Skeletal muscle tissue (tissue), 4 donors: ENCODE data around the gene TSPAN9. TPM values are rescaled to one million over a fixed set of nuclear protein-coding genes. Genes with fewer than 3 reads are reported as not detected.

Experiments used
- H3K27ac ChIP-seq: one replicate; pipeline ENCODE4 v1.7.0; 2013; ENCODE audit warnings: mild to moderate bottlenecking, low read depth, low read length, inconsistent platforms
- H3K27me3 ChIP-seq, 3 donors: one replicate each; pipeline ENCODE4 v1.7.0; 2013; ENCODE audit warnings: low read length in 3 of 3; ENCODE audit not compliant: control insufficient read depth in 3 of 3, insufficient read depth in 3 of 3
- H3K36me3 ChIP-seq, 3 donors: one replicate each; pipeline ENCODE4 v1.7.0; 2013; ENCODE audit warnings: low read length in 3 of 3; ENCODE audit not compliant: control insufficient read depth in 3 of 3, insufficient read depth in 3 of 3
- H3K4me1 ChIP-seq, 3 donors: one replicate each; pipeline ENCODE4 v1.7.0; 2013; ENCODE audit warnings: low read length in 3 of 3, mild to moderate bottlenecking in 3 of 3; ENCODE audit not compliant: control insufficient read depth in 3 of 3, insufficient read depth in 3 of 3
- H3K4me3 ChIP-seq, 3 donors: one replicate each; pipeline ENCODE4 v1.7.0; 2013; ENCODE audit warnings: low read length in 3 of 3
- H3K9ac ChIP-seq, 3 donors: one replicate each; pipeline ENCODE4 v1.7.0; 2013; ENCODE audit warnings: low read length in 3 of 3, mild to moderate bottlenecking in 3 of 3, moderate library complexity in 2 of 3, low read depth in 1 of 3
- H3K9me3 ChIP-seq, 3 donors: one replicate each; pipeline ENCODE4 v1.7.0; 2013; ENCODE audit warnings: low read length in 3 of 3; ENCODE audit not compliant: control insufficient read depth in 3 of 3
- total RNA-seq: library from RNA; depleted of rRNA; stranded (reverse); fragments of >200 nt; gene quantifications from one replicate; pipeline ENCODE4 v1.2.3, GENCODE V29; 2014
- donor health status: Osteomylitis.

Gene TSPAN9
- total RNA-seq, 1 donor from 2014 or later = 66.3 TPM

DNA sequence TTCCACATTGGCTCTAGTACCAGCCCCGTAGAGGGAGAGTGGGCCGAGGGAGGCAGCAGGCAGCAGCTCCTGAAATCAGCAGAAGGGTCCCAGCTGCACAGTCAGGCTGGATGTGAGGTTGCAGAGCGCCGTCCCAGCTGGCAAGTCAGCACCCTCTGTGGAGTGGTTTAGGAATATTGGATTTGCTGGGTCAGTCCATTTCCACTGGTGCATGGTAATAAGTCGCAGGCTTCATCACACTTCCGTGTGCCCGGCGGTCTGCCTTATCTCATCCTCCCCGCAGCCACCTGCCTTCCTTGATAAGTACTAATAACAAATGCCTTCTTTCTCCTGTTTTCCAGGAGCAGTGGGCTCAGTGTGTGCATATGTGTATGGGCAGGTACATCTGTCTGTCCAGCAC, 112.9 kb downstream of the TSPAN9 start:
- Histone ChIP-seq H3K36me3 (no peaks in the 10 kb centered on the region), H3K9ac (no peak overlapping the region), H3K9me3 (no peaks in the 10 kb centered on the region), H3K27me3 (no peaks in the 10 kb centered on the region), H3K27ac (no peak overlapping the region), H3K4me1 (peaks cover 17 to 36% (median 25%) of the 10 kb centered on the region in 3 donors), H3K4me3 (no peak overlapping the region)

DNA sequence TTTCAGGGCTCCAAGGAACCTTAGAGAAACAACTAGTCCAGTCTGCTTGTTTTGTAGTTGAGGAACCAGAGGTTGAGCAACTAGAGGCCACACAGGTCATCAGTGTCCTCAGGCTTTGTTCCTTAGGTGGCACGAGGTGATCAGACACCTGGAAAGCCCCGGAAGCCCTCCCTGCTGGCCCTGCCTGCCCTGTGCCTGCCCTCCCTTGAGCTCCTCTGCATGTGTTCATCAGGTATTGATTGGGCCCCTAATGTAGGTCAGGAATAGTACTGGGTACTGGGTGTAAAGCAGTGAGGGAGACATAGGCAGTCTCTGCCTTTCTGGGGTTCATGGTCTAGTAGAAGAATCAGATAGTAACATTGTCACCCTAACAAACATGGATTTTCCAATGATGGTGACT, 114.3 kb downstream of the TSPAN9 start:
- no peak overlapping the region for H3K9ac ChIP-seq
- H3K4me3 ChIP-seq = no peak overlapping the region
- no peaks in the 10 kb centered on the region for H3K27me3 ChIP-seq
- H3K36me3 ChIP-seq = no peaks in the 10 kb centered on the region
- no peak overlapping the region for H3K27ac ChIP-seq
- H3K4me1 ChIP-seq = peaks cover 7 to 24% (median 13%) of the 10 kb centered on the region in 3 donors
- H3K9me3 ChIP-seq = no peaks in the 10 kb centered on the region

DNA sequence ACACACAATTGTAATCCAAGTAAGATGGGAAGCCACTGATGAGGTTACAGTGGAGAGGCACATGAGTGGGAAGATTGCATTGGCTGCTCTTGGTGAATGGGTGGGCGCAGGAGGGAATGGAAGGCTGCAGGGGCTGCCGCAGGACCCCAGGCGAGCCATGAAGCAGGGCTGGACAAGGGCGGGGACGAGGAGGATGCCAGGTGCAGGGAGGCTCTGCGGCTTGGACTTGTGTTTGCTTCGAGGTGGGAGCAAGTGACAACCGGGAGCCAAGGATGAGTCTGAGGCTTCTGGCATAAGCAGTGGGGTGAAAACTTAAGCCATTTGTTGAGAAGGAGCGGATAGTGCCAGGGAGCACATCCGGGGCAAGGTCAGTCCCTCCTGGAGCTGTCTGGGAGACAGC, 115.0 kb downstream of the TSPAN9 start:
- peaks cover 7 to 18% (median 13%) of the 10 kb centered on the region in 3 donors for H3K4me1 ChIP-seq
- H3K36me3 ChIP-seq = no peaks in the 10 kb centered on the region
- H3K4me3 ChIP-seq = no peak overlapping the region
- no peak overlapping the region for H3K9ac ChIP-seq
- no peaks in the 10 kb centered on the region for H3K9me3 ChIP-seq
- no peak overlapping the region for H3K27ac ChIP-seq
- no peaks in the 10 kb centered on the region for H3K27me3 ChIP-seq

DNA sequence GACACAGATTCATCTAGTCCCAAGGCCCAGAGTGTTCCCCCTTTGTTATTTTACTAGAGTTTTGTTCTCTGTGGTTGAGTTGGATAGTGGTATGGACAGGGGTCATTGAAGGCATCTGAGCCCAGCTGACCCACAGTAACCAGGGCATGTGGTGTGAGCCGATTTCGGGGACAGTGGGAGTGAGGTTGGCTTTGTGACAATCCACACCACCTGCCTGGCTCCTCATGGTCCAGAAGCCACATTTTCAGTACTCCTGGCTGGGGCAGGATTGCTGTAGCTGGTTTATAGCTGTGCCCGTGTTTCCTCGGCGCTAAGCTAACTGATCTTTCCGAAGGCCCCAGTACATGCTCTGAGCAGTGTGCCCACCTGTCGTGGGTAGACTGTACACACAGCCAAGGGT, 116.0 kb downstream of the TSPAN9 start:
- Histone ChIP-seq H3K9me3 (no peaks in the 10 kb centered on the region), H3K4me3 (no peak overlapping the region), H3K27ac (no peak overlapping the region), H3K4me1 (peaks cover 4 to 10% (median 6%) of the 10 kb centered on the region in 3 donors), H3K27me3 (no peaks in the 10 kb centered on the region), H3K36me3 (no peaks in the 10 kb centered on the region), H3K9ac (no peak overlapping the region)

DNA sequence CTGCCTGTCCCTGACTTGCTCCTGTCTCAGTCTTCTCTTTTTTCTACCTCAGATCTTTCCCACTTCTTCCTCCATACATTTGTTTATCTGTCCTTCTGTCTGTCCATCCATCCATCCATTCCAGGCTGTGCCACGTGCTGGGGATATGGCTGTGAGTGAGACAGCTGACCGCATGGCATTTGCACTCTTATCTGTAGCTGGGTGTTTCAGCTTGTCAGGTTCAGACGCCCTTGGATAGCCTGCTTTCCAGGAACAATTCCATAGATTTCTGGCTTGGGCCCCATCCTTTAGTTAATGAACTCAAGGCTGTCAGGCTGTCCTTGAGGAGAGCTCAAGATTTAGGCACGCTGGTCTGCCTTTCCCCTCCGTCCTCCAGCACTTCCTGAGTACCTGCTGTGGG, 116.6 kb downstream of the TSPAN9 start:
- H3K27me3 ChIP-seq = no peaks in the 10 kb centered on the region
- H3K9ac ChIP-seq = no peak overlapping the region
- no peaks in the 10 kb centered on the region for H3K36me3 ChIP-seq
- H3K4me3 ChIP-seq = no peak overlapping the region
- no peak overlapping the region for H3K27ac ChIP-seq
- H3K4me1 ChIP-seq = peaks cover 0 to 4% (median 2%) of the 10 kb centered on the region in 3 donors
- H3K9me3 ChIP-seq = no peaks in the 10 kb centered on the region

DNA sequence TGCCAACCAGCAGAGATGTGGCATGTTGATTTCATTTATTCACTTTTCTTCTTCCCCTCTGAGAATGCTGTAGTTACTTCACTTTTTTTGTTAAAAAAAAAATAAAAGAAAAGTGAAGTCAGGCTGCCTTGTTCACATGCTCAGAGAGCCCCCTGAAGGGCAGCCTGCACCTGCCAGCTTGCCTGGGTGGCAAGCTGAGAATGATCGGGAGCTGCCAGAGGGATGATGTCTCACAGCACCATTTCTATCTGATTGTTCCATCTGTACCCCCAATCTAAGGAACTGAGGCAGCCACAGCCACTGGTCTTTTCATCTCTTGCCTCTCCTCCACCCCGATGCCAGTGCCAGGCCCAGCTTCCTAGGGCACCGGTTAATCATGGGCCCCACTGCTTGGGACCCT, 118.2 kb downstream of the TSPAN9 start:
- Histone ChIP-seq H3K36me3 (no peaks in the 10 kb centered on the region), H3K4me3 (no peak overlapping the region), H3K27me3 (no peaks in the 10 kb centered on the region), H3K9me3 (no peaks in the 10 kb centered on the region), H3K9ac (peak overlapping the region in 1 of 3 donors; percentile 16), H3K4me1 (peaks cover 4 to 12% (median 11%) of the 10 kb centered on the region in 3 donors), H3K27ac (no peak overlapping the region)

DNA sequence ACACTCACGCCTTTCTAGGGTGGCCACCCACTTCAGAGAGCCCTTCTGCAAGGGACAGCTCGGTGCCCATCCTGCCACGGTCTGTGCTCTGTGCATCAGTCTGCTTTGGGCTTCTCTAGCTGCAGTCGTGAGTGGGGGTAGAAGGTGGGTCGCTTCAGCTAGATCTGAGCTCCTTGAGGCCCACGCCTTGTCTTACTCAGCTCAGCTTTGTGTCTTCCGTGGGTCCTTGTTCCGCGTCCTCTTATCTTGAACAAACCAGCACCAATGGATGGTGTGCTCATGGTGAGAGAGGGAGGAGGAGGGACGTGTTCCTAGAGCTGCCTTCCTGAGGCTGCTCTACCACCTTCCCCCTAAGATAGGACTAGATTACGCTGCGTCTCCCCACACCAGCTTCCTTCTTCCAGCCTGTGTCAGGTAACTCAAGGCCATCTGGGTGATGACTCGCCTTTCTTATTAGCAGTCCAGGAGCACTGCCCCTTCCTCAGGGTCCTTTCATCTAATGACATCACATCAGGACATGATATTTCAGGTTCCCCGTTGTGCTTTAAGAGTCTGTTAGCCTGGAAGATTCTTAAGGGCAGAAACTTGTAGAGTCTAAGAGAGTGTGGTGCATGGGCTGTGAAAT, 118.8 kb downstream of the TSPAN9 start:
- H3K9ac ChIP-seq = peak overlapping the region in 1 of 3 donors; percentile 16
- H3K4me3 ChIP-seq = no peak overlapping the region
- H3K9me3 ChIP-seq = no peaks in the 10 kb centered on the region
- H3K27ac ChIP-seq = no peak overlapping the region
- H3K4me1 ChIP-seq = peaks cover 6 to 15% (median 14%) of the 10 kb centered on the region in 3 donors
- H3K36me3 ChIP-seq = no peaks in the 10 kb centered on the region
- H3K27me3 ChIP-seq = no peaks in the 10 kb centered on the region

DNA sequence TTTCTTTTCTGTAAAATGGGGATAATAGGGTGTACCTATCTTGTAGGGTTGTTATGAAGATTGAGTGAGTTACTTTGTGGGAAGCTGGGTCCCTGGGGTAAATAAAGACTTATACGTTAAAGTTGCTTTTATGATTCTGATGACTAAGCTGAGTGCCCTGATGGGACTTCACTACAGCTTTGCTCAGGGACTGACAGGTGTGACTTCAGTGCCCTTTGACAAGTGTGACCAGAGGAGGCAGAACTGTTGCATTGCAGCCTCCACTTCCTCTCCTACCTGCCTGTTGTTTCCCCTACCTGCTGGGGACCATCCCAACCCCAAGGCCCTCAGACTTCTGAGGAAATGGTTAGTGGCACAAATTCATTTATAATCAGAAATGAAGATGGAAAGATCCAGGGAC, 119.3 kb downstream of the TSPAN9 start:
- Histone ChIP-seq H3K27ac (no peak overlapping the region), H3K4me1 (peaks cover 11 to 20% (median 18%) of the 10 kb centered on the region in 3 donors), H3K36me3 (no peaks in the 10 kb centered on the region), H3K4me3 (no peak overlapping the region), H3K9ac (no peak overlapping the region), H3K9me3 (no peaks in the 10 kb centered on the region), H3K27me3 (no peaks in the 10 kb centered on the region)

DNA sequence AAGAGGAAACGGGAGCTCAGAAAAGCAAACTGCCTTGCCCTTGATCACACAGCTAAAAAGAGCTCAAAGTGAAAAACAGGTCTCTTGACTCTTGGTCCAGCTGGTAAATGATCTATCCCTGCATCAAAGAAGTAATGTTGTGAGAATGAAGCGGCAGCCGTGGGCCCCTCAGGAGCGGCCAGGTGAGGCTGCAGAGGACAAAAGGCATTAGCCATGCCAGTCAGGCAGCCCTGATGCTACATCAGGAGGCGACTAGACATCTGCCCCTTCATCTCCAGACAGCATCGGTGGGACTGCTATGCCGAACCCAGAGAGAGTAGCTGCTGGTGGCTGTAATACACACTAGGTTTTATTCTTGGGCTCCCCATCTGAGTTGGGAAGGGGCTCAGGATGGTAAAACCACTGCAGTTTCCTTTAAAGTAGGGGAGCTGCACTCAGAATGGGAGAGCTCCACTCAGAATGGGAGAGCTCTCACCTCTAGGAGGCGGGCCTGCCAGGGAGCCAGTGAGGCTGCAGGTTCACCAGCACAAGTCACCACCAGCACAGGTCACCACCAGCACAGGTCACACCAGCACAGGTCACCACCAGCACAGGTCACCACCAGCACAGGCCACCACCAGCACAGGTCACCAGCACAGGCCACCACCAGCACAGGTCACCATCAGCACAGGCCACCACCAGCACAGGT, 120.1 kb downstream of the TSPAN9 start:
- Histone ChIP-seq H3K9ac (no peak overlapping the region), H3K27ac (no peak overlapping the region), H3K27me3 (peaks cover 0 to 2% (median 0%) of the 10 kb centered on the region in 3 donors), H3K9me3 (no peaks in the 10 kb centered on the region), H3K36me3 (no peaks in the 10 kb centered on the region), H3K4me1 (peaks cover 18 to 28% (median 24%) of the 10 kb centered on the region in 3 donors), H3K4me3 (no peak overlapping the region)

DNA sequence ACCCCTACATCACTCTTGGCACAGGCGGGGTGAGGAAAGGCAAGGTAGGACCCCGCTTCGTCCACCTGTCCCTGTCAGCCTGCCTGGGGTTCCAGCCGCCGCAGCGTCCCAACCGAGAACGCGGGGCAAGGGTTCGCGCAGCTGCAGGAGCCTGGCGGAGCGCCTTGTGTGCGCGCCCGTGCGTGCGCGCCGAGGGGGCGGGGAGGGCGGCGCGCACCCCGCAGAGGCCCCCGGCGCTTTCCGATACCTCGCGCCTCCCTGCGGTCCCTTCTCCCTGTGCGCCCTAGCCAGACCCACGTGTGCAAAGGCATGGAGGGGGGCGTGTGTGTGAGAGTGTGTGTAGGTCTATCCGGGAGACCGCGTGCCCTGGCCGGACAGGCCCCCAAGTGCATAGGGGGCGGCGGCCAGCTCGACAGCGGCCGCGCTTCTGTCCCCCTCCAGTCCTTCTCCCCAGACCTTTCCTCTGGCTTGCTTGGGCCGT, 122.4 kb downstream of the TSPAN9 start:
- Histone ChIP-seq H3K9ac (peak overlapping the region; percentile 33 to 76 (median 62)), H3K36me3 (no peaks in the 10 kb centered on the region), H3K27ac (peak overlapping the region; percentile 30), H3K4me3 (peak overlapping the region; percentile 64 to 70 (median 68)), H3K4me1 (peaks cover 34 to 50% (median 44%) of the 10 kb centered on the region in 3 donors), H3K27me3 (peaks cover 0 to 5% (median 0%) of the 10 kb centered on the region in 3 donors), H3K9me3 (no peaks in the 10 kb centered on the region)
